ENCODE results near the gene GPC5.
"Not testable (repeated sequence)": the region's sequence is repeated elsewhere in the genome, so short reads cannot be mapped to it uniquely, and the experiment has no call there.

Gene GPC5

GRCh38 chr13:92407858-92408257 lies 1009.4 kb downstream of the GPC5 start:
- intact Hi-C loops (cut with DNase I) = no loop called here
- DNase-seq = peak in 1 of 10 donors; percentile 74

- intact Hi-C loops (cut with DNase I) = no loop called here
- DNase-seq = no peak
These were observed 1014.1 kb downstream of the GPC5 start for GRCh38 chr13:92412481-92412880.

- intact Hi-C loops (cut with DNase I) = no loop called here
- no peak for DNase-seq
These were observed 1014.6 kb downstream of the GPC5 start for GRCh38 chr13:92412996-92413395.

- intact Hi-C loops (cut with DNase I) = no loop called here
- DNase-seq = no peak
These were observed 1015.0 kb downstream of the GPC5 start for GRCh38 chr13:92413452-92413851.

GRCh38 chr13:92414851-92415250 lies 1016.4 kb downstream of the GPC5 start:
- no peak for DNase-seq
- intact Hi-C loops (cut with DNase I) = no loop called here

- no peak for DNase-seq
- intact Hi-C loops (cut with DNase I) = no loop called here
These were observed 1017.4 kb downstream of the GPC5 start for GRCh38 chr13:92415781-92416180.

- intact Hi-C loops (cut with DNase I) = no loop called here
- no peak for DNase-seq
These were observed 1020.5 kb downstream of the GPC5 start for GRCh38 chr13:92418818-92419412.

GRCh38 chr13:92429231-92429630 lies 1030.8 kb downstream of the GPC5 start:
- intact Hi-C loops (cut with DNase I) = no loop called here
- DNase-seq = no peak

GRCh38 chr13:92433386-92433785 lies 1035.0 kb downstream of the GPC5 start:
- intact Hi-C loops (cut with DNase I) = no loop called here
- DNase-seq = no peak

- intact Hi-C loops (cut with DNase I) = no loop called here
- no peak for DNase-seq
These were observed 1035.5 kb downstream of the GPC5 start for GRCh38 chr13:92433963-92434362.

- intact Hi-C loops (cut with DNase I) = no loop called here
- DNase-seq = no peak
These were observed 1038.5 kb downstream of the GPC5 start for GRCh38 chr13:92436924-92437323.

- no peak for DNase-seq
- intact Hi-C loops (cut with DNase I) = no loop called here
These were observed 1045.8 kb downstream of the GPC5 start for GRCh38 chr13:92444244-92444643.

- intact Hi-C loops (cut with DNase I) = no loop called here
- no peak for DNase-seq
These were observed 1052.6 kb downstream of the GPC5 start for GRCh38 chr13:92451060-92451459.

- intact Hi-C loops (cut with DNase I) = no loop called here
- no peak for DNase-seq
These were observed 1054.4 kb downstream of the GPC5 start for GRCh38 chr13:92452840-92453239.

GRCh38 chr13:92459306-92459705 lies 1060.9 kb downstream of the GPC5 start:
- intact Hi-C loops (cut with DNase I) = no loop called here
- DNase-seq = no peak

- intact Hi-C loops (cut with DNase I) = no loop called here
- DNase-seq = no peak
These were observed 1062.1 kb downstream of the GPC5 start for GRCh38 chr13:92460479-92460878.

- DNase-seq = no peak
- intact Hi-C loops (cut with DNase I) = no loop called here
These were observed 1063.0 kb downstream of the GPC5 start for GRCh38 chr13:92461402-92461801.

- no peak for DNase-seq
- intact Hi-C loops (cut with DNase I) = no loop called here
These were observed 1063.4 kb downstream of the GPC5 start for GRCh38 chr13:92461831-92462230.

GRCh38 chr13:92463134-92463533 lies 1064.7 kb downstream of the GPC5 start:
- intact Hi-C loops (cut with DNase I) = no loop called here

GRCh38 chr13:92473765-92474475 lies 1075.5 kb downstream of the GPC5 start:
- intact Hi-C loops (cut with DNase I) = no loop called here
- no peak for DNase-seq

More at GRCh38 chr13:92463134-92463533, 1064.7 kb downstream of the GPC5 start:
- peak in 2 of 10 donors; percentile 11 to 70 for DNase-seq

GRCh38 chr13:92480387-92480786 lies 1082.0 kb downstream of the GPC5 start:
- intact Hi-C loops (cut with DNase I) = no loop called here
- DNase-seq = no peak

- intact Hi-C loops (cut with DNase I); DNase-seq: not testable (repeated sequence)
These were observed 1084.4 kb downstream of the GPC5 start for GRCh38 chr13:92482790-92483189.

All from posterior cingulate gyrus (tissue), 11 donors.